ENCODE results near the gene SMOC1. TPM values are rescaled to one million over a fixed set of nuclear protein-coding genes. Genes with fewer than 3 reads are reported as not detected.

Gene SMOC1
- total RNA-seq, 1 experiment from 2014 or later, result 0.14 TPM

GRCh38 chr14:70050136-70050535, 170.9 kb downstream of the SMOC1 start:
- Histone ChIP-seq H3K27me3 (replicated peaks; ENCODE audit: control insufficient read depth, insufficient read depth, low read length) (no peaks in the 10 kb centered on the region), H3K36me3 (ENCODE audit: control insufficient read depth, insufficient read depth, low read length) (no peaks in the 10 kb centered on the region), H3K9me3 (no peaks in the 10 kb centered on the region), H3K4me3 (ENCODE audit: low read depth, low read length) (no peak overlapping the region), H3K4me1 (peaks cover 33% of the 10 kb centered on the region)
- no TSS peak for BruUV-seq (replicated peaks)
- intact Hi-C loops (cut with micrococcal nuclease; ENCODE audit: unreplicated experiment), result no loop called here
- H3K27ac Mint-ChIP-seq (ENCODE audit: unreplicated experiment), result no peak overlapping the region
- ChIA-PET CTCF (no interaction called here), POLR2A (no interaction called here)
- peaks cover 6% of the 10 kb centered on the region for H3K36me3 Mint-ChIP-seq (ENCODE audit: insufficient read depth, unreplicated experiment)
- no peak for TF ChIP-seq CTCF (IDR thresholded peaks at IDR 0.05; ENCODE audit: insufficient read depth in 1 of 2, low read depth in 1 of 2, low read length in 1 of 2, severe bottlenecking in 1 of 2, unreplicated experiment in 1 of 2)
- peaks cover 4% of the 10 kb centered on the region for H3K27me3 Mint-ChIP-seq (ENCODE audit: insufficient read depth, unreplicated experiment)
- no peak for DNase-seq
- peaks cover 38% of the 10 kb centered on the region for H3K4me1 Mint-ChIP-seq (ENCODE audit: low read depth, unreplicated experiment)
- no peaks in the 10 kb centered on the region for H3K9me3 Mint-ChIP-seq (ENCODE audit: unreplicated experiment)
- H3K4me3 Mint-ChIP-seq (ENCODE audit: unreplicated experiment), result no peak overlapping the region

- intact Hi-C loops (cut with micrococcal nuclease; ENCODE audit: unreplicated experiment), result no loop called here
- TF ChIP-seq CTCF (IDR thresholded peaks at IDR 0.05; ENCODE audit: insufficient read depth in 1 of 2, low read depth in 1 of 2, low read length in 1 of 2, severe bottlenecking in 1 of 2, unreplicated experiment in 1 of 2), result no peak
- ChIA-PET POLR2A (no interaction called here), CTCF (interaction anchor here (0.8 to 1.0 kb wide), 3 partner anchors 16 to 25 kb away, joined by 3 to 4 read pairs (median 3); no protein-coding TSS in a partner anchor)
- no peak overlapping the region for H3K4me3 Mint-ChIP-seq (ENCODE audit: unreplicated experiment)
- H3K36me3 Mint-ChIP-seq (ENCODE audit: insufficient read depth, unreplicated experiment), result peaks cover 6% of the 10 kb centered on the region
- H3K27ac Mint-ChIP-seq (ENCODE audit: unreplicated experiment), result no peak overlapping the region
- Histone ChIP-seq H3K36me3 (ENCODE audit: control insufficient read depth, insufficient read depth, low read length) (no peaks in the 10 kb centered on the region), H3K4me1 (peaks cover 12% of the 10 kb centered on the region), H3K9me3 (no peaks in the 10 kb centered on the region), H3K27me3 (replicated peaks; ENCODE audit: control insufficient read depth, insufficient read depth, low read length) (no peaks in the 10 kb centered on the region), H3K4me3 (ENCODE audit: low read depth, low read length) (no peak overlapping the region)
- no TSS peak for BruUV-seq (replicated peaks)
- no peaks in the 10 kb centered on the region for H3K9me3 Mint-ChIP-seq (ENCODE audit: unreplicated experiment)
- DNase-seq, result peak; percentile 51 to 70
- peaks cover 8% of the 10 kb centered on the region for H3K27me3 Mint-ChIP-seq (ENCODE audit: insufficient read depth, unreplicated experiment)
- H3K4me1 Mint-ChIP-seq (ENCODE audit: low read depth, unreplicated experiment), result peaks cover 14% of the 10 kb centered on the region
These were observed 173.8 kb downstream of the SMOC1 start for GRCh38 chr14:70052990-70053389.

GRCh38 chr14:70057519-70058136, 178.4 kb downstream of the SMOC1 start:
- Mint-ChIP-seq H3K4me1 (ENCODE audit: low read depth, unreplicated experiment) (peaks cover 8% of the 10 kb centered on the region), H3K27me3 (ENCODE audit: insufficient read depth, unreplicated experiment) (peaks cover 8% of the 10 kb centered on the region), H3K9me3 (ENCODE audit: unreplicated experiment) (peaks cover 13% of the 10 kb centered on the region), H3K4me3 (ENCODE audit: unreplicated experiment) (no peak overlapping the region), H3K27ac (ENCODE audit: unreplicated experiment) (no peak overlapping the region), H3K36me3 (ENCODE audit: insufficient read depth, unreplicated experiment) (no peaks in the 10 kb centered on the region)
- TF ChIP-seq CTCF (IDR thresholded peaks at IDR 0.05; ENCODE audit: insufficient read depth in 1 of 2, low read depth in 1 of 2, low read length in 1 of 2, severe bottlenecking in 1 of 2, unreplicated experiment in 1 of 2), result no peak
- H3K36me3 ChIP-seq (ENCODE audit: control insufficient read depth, insufficient read depth, low read length), result no peaks in the 10 kb centered on the region
- no peak overlapping the region for H3K4me3 ChIP-seq (ENCODE audit: low read depth, low read length)
- CTCF ChIA-PET, result no interaction called here
- 0 out of 2 replicates have a peak, but pooled peaks cover 4% of the 10 kb centered on the region for H3K4me1 ChIP-seq
- no TSS peak for BruUV-seq (replicated peaks)
- POLR2A ChIA-PET, result no interaction called here
- no peaks in the 10 kb centered on the region for H3K9me3 ChIP-seq
- no peak for DNase-seq
- intact Hi-C loops (cut with micrococcal nuclease; ENCODE audit: unreplicated experiment), result no loop called here
- no peaks in the 10 kb centered on the region for H3K27me3 ChIP-seq (replicated peaks; ENCODE audit: control insufficient read depth, insufficient read depth, low read length)

Measured in Caco-2 (cell line).